Panc1 (cell line): ENCODE measurements around the gene PAPSS1. TPM values are rescaled to one million over a fixed set of nuclear protein-coding genes. Genes with fewer than 3 reads are reported as not detected.

Experiments used
- ATAC-seq: fragments of 200-7000 bp; cut with Tn5 transposase; 2 replicates; pipeline ENCODE4 v1.9.1; 2020; ENCODE audit warnings: mild to moderate bottlenecking, moderate library complexity
- BruUV-seq: library from RNA; stranded (reverse); fragments of 400-500 nt; replicated peaks from 2 replicates; lab custom pipeline; 2021; lab: Mats Ljungman, UMichigan
- CTCF ChIA-PET: fragments of 300-600 bp; sonication (Branson Sonifier 250); formaldehyde crosslinking; loops from one replicate; lab custom pipeline; 2022; ENCODE audit warnings: antibody characterized with exemption; lab: Charles Lee
- POLR2A ChIA-PET: fragments of 300-600 bp; sonication (Branson Sonifier 250); formaldehyde crosslinking; loops from one replicate; lab custom pipeline; 2022; ENCODE audit warnings: antibody characterized with exemption; lab: Charles Lee
- DNase-seq: peaks from one replicate; pipeline ENCODE4 v3.0.0-alpha.2; 2010; ENCODE audit warnings: low read depth, low spot score
- H3K27ac ChIP-seq: 2 replicates; pipeline ENCODE4 v1.5.1; 2011; ENCODE audit warnings: mild to moderate bottlenecking, low read length, inconsistent platforms
- H3K27me3 ChIP-seq: fragments of 200-500 bp; sonication (Bioruptor generic); 2 replicates; pipeline ENCODE4 v1.6.0; 2014; ENCODE audit warnings: low read length, inconsistent platforms; ENCODE audit not compliant: control insufficient read depth, insufficient read depth
- H3K36me3 ChIP-seq: fragments of 200-500 bp; sonication (Bioruptor generic); 2 replicates; pipeline ENCODE4 v1.5.1; 2014; ENCODE audit warnings: inconsistent platforms, mild to moderate bottlenecking, low read length, moderate library complexity; ENCODE audit not compliant: control insufficient read depth, insufficient read depth
- H3K4me1 ChIP-seq: 2 replicates; pipeline ENCODE4 v1.5.1; 2011; ENCODE audit warnings: inconsistent platforms, mild to moderate bottlenecking, low read length, moderate library complexity; ENCODE audit not compliant: control insufficient read depth, insufficient read depth
- H3K4me3 ChIP-seq, 2 experiments: 2 replicates each; pipeline ENCODE4 v1.5.1; 2011 to 2012; ENCODE audit warnings: low read depth in 2 of 2, low read length in 2 of 2, mild to moderate bottlenecking in 2 of 2, inconsistent platforms in 1 of 2, moderate library complexity in 1 of 2
- H3K9me3 ChIP-seq: fragments of 200-500 bp; sonication (Bioruptor generic); 2 replicates; pipeline ENCODE4 v1.5.1; 2014; ENCODE audit warnings: low read depth, mild to moderate bottlenecking, inconsistent platforms, low read length, moderate library complexity; ENCODE audit not compliant: control insufficient read depth, insufficient read depth
- POLR2AphosphoS5 ChIP-seq: IDR thresholded peaks from 2 replicates; pipeline ENCODE4 v1.6.1; 2012; ENCODE audit warnings: mild to moderate bottlenecking, low read depth, low read length, moderate library complexity
- SIN3A ChIP-seq: IDR thresholded peaks from 2 replicates; pipeline ENCODE4 v1.6.1; 2012; ENCODE audit warnings: low read depth, mild to moderate bottlenecking, low read length, moderate library complexity, borderline replicate concordance; ENCODE audit not compliant: insufficient read depth
- TCF7L2 ChIP-seq: IDR thresholded peaks from 2 replicates; pipeline ENCODE4 v1.6.1; 2011; ENCODE audit warnings: mild to moderate bottlenecking, low read depth, low read length, inconsistent platforms
- in situ Hi-C: cut with HindIII; loops from 2 replicates; pipeline ENCODE4 v1.10.0; 2016; ENCODE audit warnings: low sequenced_read_pairs, low pct_unique_long_range_greater_than_20kb
- intact Hi-C: fragments of 100-400 bp; cut with micrococcal nuclease; formaldehyde crosslinking; loops from one replicate; pipeline ENCODE4 v1.10.0; 2022; ENCODE audit not compliant: unreplicated experiment
- total RNA-seq: library from RNA; stranded (reverse); gene quantifications from one replicate; pipeline ENCODE4 v1.2.1, GENCODE V29; 2021; ENCODE audit not compliant: unreplicated experiment
- TF ChIP-seq, protein P1 (sequence below), 2 experiments: IDR thresholded peaks; 2 replicates each; pipeline ENCODE4 v1.6.1; 2011 to 2012; ENCODE audit warnings: low read depth in 2 of 2, control low read depth in 1 of 2, low read length in 1 of 2, mild to moderate bottlenecking in 1 of 2, moderate library complexity in 1 of 2; ENCODE audit not compliant: insufficient read depth in 1 of 2
- TF ChIP-seq, protein P2 (sequence below): fragments of 450-650 bp; IDR thresholded peaks from 2 replicates; pipeline ENCODE4 v1.5.1; 2017; ENCODE audit warnings: mild to moderate bottlenecking

The PAPSS1 gene
- total RNA-seq, 1 experiment from 2014 or later: 28.1 TPM

DNA sequence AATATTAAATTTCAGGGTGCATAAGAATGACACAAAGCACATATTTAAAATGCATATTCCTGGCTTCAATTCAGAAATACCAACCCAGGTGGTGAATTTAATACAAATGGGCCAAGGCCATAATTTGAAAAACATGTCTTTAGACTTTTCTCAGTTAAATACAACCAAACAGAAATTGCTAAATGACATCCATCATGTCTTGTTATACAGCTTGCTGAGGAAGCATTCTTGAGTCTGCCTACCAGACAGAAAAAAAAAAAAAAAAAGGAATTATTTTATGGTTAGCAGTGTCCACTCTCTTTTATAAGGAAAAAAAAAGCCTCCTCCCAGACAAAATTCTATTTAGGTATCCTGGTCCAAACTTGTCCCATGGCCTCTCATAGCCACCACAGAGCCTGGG is 119.1 kb downstream of the PAPSS1 start:
- Histone ChIP-seq H3K4me1 (no peaks in the 10 kb centered on the region; the same call in 1 of the 2 replicates), H3K27ac (no peak overlapping the region), H3K4me3 (no peak overlapping the region), H3K9me3 (no peaks in the 10 kb centered on the region), H3K36me3 (no peaks in the 10 kb centered on the region), H3K27me3 (no peaks in the 10 kb centered on the region)
- TF ChIP-seq, protein P1, sequence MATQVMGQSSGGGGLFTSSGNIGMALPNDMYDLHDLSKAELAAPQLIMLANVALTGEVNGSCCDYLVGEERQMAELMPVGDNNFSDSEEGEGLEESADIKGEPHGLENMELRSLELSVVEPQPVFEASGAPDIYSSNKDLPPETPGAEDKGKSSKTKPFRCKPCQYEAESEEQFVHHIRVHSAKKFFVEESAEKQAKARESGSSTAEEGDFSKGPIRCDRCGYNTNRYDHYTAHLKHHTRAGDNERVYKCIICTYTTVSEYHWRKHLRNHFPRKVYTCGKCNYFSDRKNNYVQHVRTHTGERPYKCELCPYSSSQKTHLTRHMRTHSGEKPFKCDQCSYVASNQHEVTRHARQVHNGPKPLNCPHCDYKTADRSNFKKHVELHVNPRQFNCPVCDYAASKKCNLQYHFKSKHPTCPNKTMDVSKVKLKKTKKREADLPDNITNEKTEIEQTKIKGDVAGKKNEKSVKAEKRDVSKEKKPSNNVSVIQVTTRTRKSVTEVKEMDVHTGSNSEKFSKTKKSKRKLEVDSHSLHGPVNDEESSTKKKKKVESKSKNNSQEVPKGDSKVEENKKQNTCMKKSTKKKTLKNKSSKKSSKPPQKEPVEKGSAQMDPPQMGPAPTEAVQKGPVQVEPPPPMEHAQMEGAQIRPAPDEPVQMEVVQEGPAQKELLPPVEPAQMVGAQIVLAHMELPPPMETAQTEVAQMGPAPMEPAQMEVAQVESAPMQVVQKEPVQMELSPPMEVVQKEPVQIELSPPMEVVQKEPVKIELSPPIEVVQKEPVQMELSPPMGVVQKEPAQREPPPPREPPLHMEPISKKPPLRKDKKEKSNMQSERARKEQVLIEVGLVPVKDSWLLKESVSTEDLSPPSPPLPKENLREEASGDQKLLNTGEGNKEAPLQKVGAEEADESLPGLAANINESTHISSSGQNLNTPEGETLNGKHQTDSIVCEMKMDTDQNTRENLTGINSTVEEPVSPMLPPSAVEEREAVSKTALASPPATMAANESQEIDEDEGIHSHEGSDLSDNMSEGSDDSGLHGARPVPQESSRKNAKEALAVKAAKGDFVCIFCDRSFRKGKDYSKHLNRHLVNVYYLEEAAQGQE (IDR thresholded peaks at IDR 0.05; ENCODE audit: insufficient read depth in 1 of 2, low read depth in 2 of 2, low read length in 1 of 2): no peak
- TF ChIP-seq, protein P2, sequence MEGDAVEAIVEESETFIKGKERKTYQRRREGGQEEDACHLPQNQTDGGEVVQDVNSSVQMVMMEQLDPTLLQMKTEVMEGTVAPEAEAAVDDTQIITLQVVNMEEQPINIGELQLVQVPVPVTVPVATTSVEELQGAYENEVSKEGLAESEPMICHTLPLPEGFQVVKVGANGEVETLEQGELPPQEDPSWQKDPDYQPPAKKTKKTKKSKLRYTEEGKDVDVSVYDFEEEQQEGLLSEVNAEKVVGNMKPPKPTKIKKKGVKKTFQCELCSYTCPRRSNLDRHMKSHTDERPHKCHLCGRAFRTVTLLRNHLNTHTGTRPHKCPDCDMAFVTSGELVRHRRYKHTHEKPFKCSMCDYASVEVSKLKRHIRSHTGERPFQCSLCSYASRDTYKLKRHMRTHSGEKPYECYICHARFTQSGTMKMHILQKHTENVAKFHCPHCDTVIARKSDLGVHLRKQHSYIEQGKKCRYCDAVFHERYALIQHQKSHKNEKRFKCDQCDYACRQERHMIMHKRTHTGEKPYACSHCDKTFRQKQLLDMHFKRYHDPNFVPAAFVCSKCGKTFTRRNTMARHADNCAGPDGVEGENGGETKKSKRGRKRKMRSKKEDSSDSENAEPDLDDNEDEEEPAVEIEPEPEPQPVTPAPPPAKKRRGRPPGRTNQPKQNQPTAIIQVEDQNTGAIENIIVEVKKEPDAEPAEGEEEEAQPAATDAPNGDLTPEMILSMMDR: no peak
- TF ChIP-seq SIN3A: no peak
- TF ChIP-seq POLR2AphosphoS5: no peak
- no peak for TF ChIP-seq TCF7L2
- ATAC-seq: no peak
- ChIA-PET CTCF (no interaction called here), POLR2A (no interaction called here)
- no peak for DNase-seq
- intact Hi-C loops (no loop called here), in situ Hi-C loops (no loop called here)
- BruUV-seq: no TSS peak

DNA sequence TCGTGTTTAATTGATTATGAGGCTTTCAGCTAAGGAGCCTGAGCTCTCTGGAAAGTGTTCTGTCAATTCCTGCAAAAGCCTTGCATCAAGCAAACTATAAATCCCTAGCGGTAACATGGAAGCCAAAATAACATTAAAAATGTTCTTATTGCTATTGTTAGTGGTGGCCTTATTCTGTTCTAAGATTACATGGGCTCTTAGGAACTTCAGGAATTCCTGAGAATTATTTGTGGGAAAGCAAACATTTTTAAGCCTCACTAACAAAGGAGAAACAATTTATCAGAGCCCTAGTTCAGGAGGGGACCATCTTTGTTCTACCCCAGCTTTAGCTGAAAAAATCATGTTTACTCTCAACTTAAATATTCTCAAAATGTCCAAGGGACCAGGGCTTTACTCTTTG is 119.6 kb downstream of the PAPSS1 start:
- Histone ChIP-seq H3K36me3 (no peaks in the 10 kb centered on the region), H3K27ac (no peak overlapping the region), H3K27me3 (no peaks in the 10 kb centered on the region), H3K4me3 (no peak overlapping the region), H3K9me3 (no peaks in the 10 kb centered on the region), H3K4me1 (no peaks in the 10 kb centered on the region; the same call in 1 of the 2 replicates)
- CTCF ChIA-PET: no interaction called here
- in situ Hi-C loops (no loop called here), intact Hi-C loops (no loop called here)
- POLR2A ChIA-PET: no interaction called here
- TF ChIP-seq, protein P2: no peak
- TF ChIP-seq, protein P1 (IDR thresholded peaks at IDR 0.05; ENCODE audit: insufficient read depth in 1 of 2, low read depth in 2 of 2, low read length in 1 of 2): no peak
- TF ChIP-seq POLR2AphosphoS5: no peak
- no peak for TF ChIP-seq TCF7L2
- no peak for TF ChIP-seq SIN3A
- ATAC-seq: no peak
- no peak for DNase-seq
- no TSS peak for BruUV-seq
